NCI-H1694 treated with DMSO at 0.1 percent for 48 hours (cell line): Measurements from ENCODE around the gene TRAPPC3L.
"Not testable (repeated sequence)": the region's sequence is repeated elsewhere in the genome, so short reads cannot be mapped to it uniquely, and the experiment has no call there.

ENCODE experiments used
- DNase-seq: peaks from one replicate; lab custom pipeline; 2025; lab: John Stamatoyannopoulos, UW

Gene TRAPPC3L

GRCh38 chr6:116512734-116513133, 32.8 kb downstream of the TRAPPC3L start:
- DNase-seq: no peak

- DNase-seq: no peak
These were observed 33.3 kb downstream of the TRAPPC3L start for GRCh38 chr6:116512111-116512559.

DNA sequence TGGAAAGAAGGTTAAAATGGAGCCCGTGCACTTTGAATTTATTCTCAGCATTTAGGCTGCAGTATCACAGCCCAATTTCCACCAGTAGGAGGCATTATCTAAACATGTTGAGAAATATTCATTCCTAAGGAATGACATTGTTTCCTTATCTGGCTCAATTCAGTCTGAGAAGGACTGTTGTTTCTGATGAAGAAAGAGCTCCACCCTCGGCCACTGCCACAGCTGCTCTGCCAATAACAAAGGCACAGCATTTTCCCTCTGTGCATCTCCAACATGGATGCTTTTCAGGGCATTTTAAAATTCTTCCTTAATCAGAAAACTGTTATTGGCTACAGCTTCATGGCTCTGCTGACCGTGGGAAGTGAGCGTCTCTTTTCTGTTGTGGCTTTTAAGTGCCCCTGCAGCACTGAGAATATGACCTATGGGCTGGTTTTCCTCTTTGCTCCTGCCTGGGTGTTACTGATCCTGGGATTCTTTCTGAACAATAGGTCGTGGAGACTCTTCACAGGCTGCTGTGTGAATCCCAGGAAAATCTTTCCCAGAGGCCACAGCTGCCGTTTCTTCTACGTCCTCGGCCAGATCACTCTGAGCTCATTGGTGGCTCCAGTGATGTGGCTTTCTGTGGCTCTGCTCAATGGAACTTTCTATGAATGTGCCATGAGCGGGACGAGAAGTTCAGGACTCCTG, 33.9 kb downstream of the TRAPPC3L start, which contains the start of gene CALHM5:
Gene CALHM5 (plus strand): TSS at position 216 of the 687 bp plus-strand sequence. CDS start 58 bp downstream, at position 274.
- DNase-seq: no peak

GRCh38 chr6:116508527-116508926, 37.0 kb downstream of the TRAPPC3L start:
- no peak for DNase-seq

- no peak for DNase-seq
These were observed 38.2 kb downstream of the TRAPPC3L start for GRCh38 chr6:116507324-116507723.

- no peak for DNase-seq
These were observed 44.5 kb downstream of the TRAPPC3L start for GRCh38 chr6:116500969-116501433.

- no peak for DNase-seq
These were observed 48.3 kb downstream of the TRAPPC3L start for GRCh38 chr6:116497113-116497676.

DNA sequence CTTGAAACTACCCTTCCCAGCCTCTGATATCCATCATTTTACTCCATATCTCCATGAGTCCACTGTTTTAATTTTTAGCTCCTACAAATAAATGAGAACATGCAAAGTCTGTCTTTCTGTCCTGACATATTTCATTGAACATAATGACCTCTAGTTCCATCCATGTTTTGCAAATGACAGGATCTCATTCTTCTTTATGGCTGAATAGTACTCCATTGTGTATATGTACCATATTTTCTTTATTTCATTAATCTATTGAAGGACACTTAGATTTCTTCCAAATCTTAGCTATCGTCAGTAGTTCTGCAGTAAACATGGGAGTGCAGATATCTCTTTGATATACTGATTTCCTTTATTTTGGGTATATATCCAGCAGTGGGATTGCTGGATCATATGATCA, 50.3 kb downstream of the TRAPPC3L start:
- not testable (repeated sequence) for DNase-seq

GRCh38 chr6:116492331-116493067, 53.0 kb downstream of the TRAPPC3L start:
- DNase-seq: no peak

GRCh38 chr6:116491610-116492330, 53.7 kb downstream of the TRAPPC3L start:
- no peak for DNase-seq

DNA sequence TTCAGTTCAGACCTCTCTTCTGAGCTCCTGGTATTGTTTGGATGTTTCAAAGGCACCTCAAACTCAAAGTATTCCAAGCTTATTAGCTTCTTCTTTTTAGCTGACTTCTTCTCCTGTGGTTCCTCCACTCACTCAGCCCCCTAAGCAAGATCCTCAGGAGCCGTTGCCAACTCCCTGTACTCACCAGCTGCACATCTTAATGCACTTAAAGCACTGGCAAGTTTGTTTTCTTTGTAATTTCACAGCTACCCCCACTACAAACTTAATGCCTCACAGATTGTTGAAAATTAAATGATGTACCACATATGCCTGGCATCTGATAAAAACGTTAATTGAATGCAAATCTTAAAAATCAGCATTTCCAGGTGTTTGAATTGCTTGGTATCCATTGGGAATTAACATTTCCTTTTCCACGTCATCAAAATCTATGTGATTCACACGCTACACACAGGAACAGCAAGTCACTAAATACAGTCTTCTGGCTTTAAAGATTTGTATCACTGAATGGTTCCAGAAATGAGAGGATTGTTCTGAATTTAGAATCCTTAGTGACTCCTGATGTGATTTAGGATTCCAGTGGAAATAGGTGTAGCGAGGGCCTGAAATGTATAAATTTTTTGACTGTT, 59.8 kb downstream of the TRAPPC3L start:
- no peak for DNase-seq

DNA sequence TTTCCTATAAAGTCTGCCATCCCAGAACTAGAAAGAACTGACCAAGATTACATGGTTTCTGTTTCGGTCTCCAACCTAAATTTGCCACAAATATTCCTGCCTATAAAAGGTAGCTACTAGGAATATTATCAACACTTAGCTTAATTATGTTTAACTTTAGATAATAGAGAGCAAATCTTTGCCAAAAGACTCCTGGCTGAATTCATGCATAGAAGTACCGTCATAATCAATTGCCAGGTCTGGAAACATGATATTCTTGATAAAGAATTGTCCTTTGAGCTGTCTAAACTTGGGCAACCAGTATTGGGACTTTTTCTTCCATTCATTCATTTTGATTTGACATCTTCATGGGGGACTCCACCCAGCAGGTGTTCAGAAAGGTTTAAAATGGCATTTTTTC, 61.9 kb downstream of the TRAPPC3L start:
- DNase-seq: no peak

DNA sequence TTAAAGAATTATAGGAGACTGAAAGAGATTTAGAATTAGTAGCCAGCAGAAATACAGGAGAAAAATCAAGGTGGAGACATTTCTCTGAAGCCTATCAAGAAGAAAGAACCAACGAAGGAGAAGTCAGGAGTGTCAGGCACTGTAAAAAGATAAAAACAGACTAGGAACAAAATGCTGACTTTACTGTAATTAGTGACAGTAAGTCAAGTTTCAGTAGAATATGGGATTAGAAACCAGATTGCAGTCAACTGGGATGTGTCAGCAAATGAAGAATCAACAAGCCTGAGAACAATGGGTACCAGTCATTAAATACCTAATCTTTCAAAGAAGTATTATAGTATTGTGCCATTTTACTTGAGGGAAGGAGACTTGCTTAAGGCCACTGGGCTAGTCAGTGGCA, 62.7 kb downstream of the TRAPPC3L start:
- DNase-seq: no peak

DNA sequence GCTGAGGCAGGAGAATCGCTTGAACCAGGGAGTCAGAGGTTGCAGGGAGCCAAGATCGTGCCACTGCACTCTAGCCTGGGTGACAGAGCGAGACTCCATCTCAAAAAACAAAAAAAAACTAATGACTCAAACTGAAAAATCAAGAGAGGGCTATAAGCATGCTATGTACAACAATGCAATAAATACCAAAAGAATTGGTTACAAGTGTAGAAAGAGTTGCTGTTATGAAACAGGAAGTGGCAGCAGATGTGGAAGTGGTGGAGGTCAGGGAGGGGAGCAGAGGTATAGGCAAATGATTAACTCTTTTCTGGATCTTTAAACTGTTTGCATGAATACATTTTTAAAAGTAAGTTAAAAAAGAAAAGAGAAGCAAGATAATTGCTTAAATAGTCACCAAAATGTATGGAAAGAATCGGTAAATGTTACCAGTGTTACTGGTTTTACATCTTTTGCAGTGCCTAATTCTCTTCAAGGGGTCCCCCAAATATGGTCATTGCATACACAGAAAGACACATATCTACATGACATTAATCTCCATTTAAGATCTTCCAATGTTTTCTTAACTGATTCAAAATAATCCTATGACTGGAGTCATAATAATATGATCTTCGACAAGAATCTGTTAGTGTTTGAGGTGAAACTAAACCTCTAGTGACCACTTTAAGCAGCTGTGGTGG, 69.3 kb downstream of the TRAPPC3L start:
- no peak for DNase-seq

DNA sequence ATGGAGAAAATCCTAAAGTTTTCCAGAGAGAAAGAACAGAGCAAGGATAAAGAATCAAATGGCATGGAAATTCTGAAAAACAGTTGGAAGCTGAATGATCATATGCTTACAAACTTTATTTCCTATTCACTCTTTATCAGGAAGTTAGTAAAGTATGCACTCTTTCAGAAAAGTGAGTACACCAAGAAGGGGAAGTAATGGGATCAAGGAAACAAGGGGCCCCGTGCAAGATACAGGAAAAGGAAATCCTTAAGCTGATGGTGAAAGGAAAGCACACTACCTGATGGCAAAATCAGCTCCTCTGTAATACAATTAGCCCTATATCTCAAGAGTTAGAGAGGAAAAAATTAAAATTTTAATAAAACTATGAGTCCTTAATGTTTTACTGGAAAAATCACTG, 70.3 kb downstream of the TRAPPC3L start:
- DNase-seq: no peak

DNA sequence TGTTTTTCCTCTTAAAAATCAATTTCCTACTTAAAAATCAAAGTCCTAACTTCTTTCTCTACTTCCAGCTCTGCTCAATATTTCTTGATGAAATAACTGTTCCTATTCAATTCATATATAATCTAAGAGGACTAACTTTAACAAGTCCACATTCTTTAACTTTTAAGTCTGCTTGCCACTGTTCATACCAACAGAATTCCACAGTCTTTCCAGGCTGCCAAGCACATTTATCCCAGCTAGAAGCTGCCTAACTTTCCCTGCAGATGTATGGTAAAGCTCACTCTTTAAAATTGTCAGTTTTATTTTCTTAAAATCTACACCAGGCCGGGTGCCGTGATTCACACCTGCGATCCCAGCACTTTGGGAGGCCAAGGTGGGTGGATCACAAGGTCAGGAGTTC, 72.8 kb downstream of the TRAPPC3L start:
- DNase-seq: no peak

- DNase-seq: no peak
These were observed 74.0 kb downstream of the TRAPPC3L start for GRCh38 chr6:116471531-116471930.

- DNase-seq: no peak
These were observed 77.2 kb downstream of the TRAPPC3L start for GRCh38 chr6:116468293-116468692.

DNA sequence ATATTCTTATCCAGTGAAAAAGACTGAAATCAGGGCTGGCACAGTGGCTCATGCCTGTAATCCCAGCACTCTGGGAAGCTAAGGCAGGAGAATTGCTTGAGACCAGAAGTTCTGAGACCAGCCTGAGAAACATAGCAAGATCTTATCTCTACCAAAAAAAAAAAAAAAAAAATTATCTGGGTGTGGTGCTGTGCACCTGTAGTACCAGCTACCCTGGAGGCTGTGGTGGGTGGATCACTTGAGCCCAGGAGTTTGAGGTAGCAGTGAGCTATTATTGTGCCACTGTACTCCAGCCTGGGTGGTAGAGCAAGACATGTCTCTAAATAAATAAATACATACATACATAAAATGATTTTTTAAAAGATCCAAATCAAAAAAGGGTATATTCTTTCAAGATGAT, 78.0 kb downstream of the TRAPPC3L start:
- no peak for DNase-seq

DNA sequence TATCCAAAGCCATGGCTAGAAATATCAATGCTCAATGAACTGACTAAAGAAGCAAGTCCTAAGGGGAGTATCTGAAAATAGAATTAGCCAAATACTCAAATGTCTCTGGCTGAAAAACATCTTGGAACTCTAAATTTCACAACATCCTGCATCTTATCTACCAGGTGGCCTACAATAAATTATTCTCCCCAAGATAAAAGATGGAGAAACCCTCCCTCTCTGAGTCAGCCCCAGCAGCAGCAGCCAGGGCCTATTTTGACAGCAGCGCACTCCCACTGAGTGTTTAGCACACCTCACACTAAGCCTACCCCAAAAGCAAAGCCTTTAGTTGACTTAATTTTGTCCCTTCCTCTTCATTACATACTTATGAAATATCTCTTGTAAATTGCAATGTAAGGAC, 78.4 kb downstream of the TRAPPC3L start:
- DNase-seq: no peak

DNA sequence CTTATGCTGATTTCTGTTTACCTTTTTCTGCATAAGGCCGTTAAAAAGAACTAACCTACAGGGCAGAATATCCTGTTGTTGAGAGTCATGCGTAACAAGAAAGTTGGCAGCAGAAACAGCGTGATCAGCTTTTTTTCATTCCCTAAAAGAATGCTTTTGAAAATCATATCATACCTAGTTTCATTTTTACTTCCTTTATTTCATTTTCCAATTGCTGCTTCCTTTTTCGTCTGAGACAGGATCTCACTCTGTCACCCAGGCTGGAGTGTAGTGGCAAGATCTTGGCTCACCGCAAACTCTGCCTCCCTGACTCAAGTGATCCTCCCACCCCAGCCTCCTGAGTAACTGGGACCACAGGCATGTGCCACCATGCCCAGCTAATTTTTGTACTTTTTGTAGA, 80.2 kb downstream of the TRAPPC3L start:
- no peak for DNase-seq
